ENCODE results near the gene QSOX1. TPM values are rescaled to one million over a fixed set of nuclear protein-coding genes. Genes with fewer than 3 reads are reported as not detected.

Gene QSOX1
- total RNA-seq, 1 experiment from 2014 or later: 192 TPM

- ATAC-seq: no peak
- H3K36me3 ChIP-seq (ENCODE audit: low read depth, low read length): peaks cover 30% of the 10 kb centered on the region
- no peak overlapping the region for H2AFZ ChIP-seq (ENCODE audit: low read length)
- peaks cover 93% of the 10 kb centered on the region for H3K79me2 ChIP-seq (ENCODE audit: low read length)
- TF ChIP-seq CTCF (conservative IDR thresholded peaks at IDR 0.05; ENCODE audit: low read depth, low read length): no peak
- TF ChIP-seq EZH2phosphoT487 (IDR thresholded peaks at IDR 0.05; ENCODE audit: borderline replicate concordance, low read length): no peak
- TF ChIP-seq EZH2 (IDR thresholded peaks at IDR 0.05; ENCODE audit: low read length, unreplicated experiment): no peak
- H3F3A ChIP-seq (ENCODE audit: low read length, unreplicated experiment): no peaks in the 10 kb centered on the region
- DNase-seq: no peak
- intact Hi-C loops (cut with micrococcal nuclease): loop anchor here (5.0 kb wide), 2 partner anchors 206 to 276 kb away; partner anchors contain the start of genes CEP350 and TOR1AIP1
- H4K20me1 ChIP-seq (ENCODE audit: low read length): peaks cover 76% of the 10 kb centered on the region
- H3K9me3 ChIP-seq (ENCODE audit: low read length): no peaks in the 10 kb centered on the region
- H3K4me1 ChIP-seq (ENCODE audit: insufficient read depth, low read length): peaks cover 44% of the 10 kb centered on the region
- H3K4me2 ChIP-seq (ENCODE audit: low read length): peak overlapping the region; percentile 87
- peak overlapping the region; percentile 99 for H3K27ac ChIP-seq (ENCODE audit: low read length)
- POLR2A ChIA-PET (ENCODE audit: unreplicated experiment): interaction anchor here (0.6 kb wide), 3 partner anchors 31 to 60 kb away, joined by 4 to 9 read pairs (median 5); no protein-coding TSS in a partner anchor
- peak overlapping the region; percentile 82 for H3K9ac ChIP-seq (ENCODE audit: low read length)
- no peaks in the 10 kb centered on the region for H3K9me2 ChIP-seq (replicated peaks; ENCODE audit: low read length)
- H3K27me3 ChIP-seq (ENCODE audit: low read length): no peaks in the 10 kb centered on the region
- CTCF ChIA-PET: no interaction called here
- H3K4me3 ChIP-seq (ENCODE audit: low read length): peak overlapping the region; percentile 99
- no TSS peak for BruUV-seq (replicated peaks)
Measured at GRCh38 chr1:180158149-180159147, 3.8 kb downstream of the QSOX1 start.

- Histone ChIP-seq H3K79me2 (ENCODE audit: low read length) (peaks cover 99% of the 10 kb centered on the region), H3K9me2 (replicated peaks; ENCODE audit: low read length) (no peaks in the 10 kb centered on the region), H3K9ac (ENCODE audit: low read length) (no peak overlapping the region), H2AFZ (ENCODE audit: low read length) (no peak overlapping the region), H3K27me3 (ENCODE audit: low read length) (no peaks in the 10 kb centered on the region), H3K4me2 (ENCODE audit: low read length) (no peak overlapping the region), H3K9me3 (ENCODE audit: low read length) (no peaks in the 10 kb centered on the region), H3K4me1 (ENCODE audit: insufficient read depth, low read length) (peaks cover 38% of the 10 kb centered on the region), H4K20me1 (ENCODE audit: low read length) (peaks cover 85% of the 10 kb centered on the region), H3F3A (ENCODE audit: low read length, unreplicated experiment) (no peaks in the 10 kb centered on the region), H3K36me3 (ENCODE audit: low read depth, low read length) (peaks cover 34% of the 10 kb centered on the region), H3K27ac (ENCODE audit: low read length) (no peak overlapping the region), H3K4me3 (ENCODE audit: low read length) (no peak overlapping the region)
- DNase-seq (no peak), ATAC-seq (no peak)
- intact Hi-C loops (cut with micrococcal nuclease): no loop called here
- CTCF ChIA-PET: no interaction called here
- POLR2A ChIA-PET (ENCODE audit: unreplicated experiment): no interaction called here
- BruUV-seq (replicated peaks): no TSS peak
- no peak for TF ChIP-seq CTCF (conservative IDR thresholded peaks at IDR 0.05; ENCODE audit: low read depth, low read length)
- no peak for TF ChIP-seq EZH2phosphoT487 (IDR thresholded peaks at IDR 0.05; ENCODE audit: borderline replicate concordance, low read length)
- no peak for TF ChIP-seq EZH2 (IDR thresholded peaks at IDR 0.05; ENCODE audit: low read length, unreplicated experiment)
Measured at GRCh38 chr1:180160357-180160756, 5.7 kb downstream of the QSOX1 start.

DNA sequence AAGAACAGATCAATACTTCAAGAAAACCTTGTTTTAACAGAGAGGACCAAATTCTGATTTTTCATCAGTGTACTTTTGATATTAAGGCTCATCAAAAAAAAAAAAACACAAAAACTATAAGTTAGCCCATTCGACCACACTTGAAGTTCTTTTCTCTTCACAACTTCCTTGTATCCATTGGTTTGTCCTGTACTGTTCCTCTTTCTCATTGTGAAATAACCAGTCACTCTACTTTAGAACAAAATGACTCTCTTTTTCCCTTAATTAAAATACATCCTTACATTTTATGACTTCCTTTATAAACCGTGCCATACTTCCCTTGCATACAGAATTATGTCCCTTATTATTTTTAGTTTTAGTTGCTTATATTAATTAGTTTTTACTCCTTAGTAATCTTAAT is 8.4 kb downstream of the QSOX1 start:
- DNase-seq (no peak), ATAC-seq (no peak)
- Histone ChIP-seq H3K9ac (ENCODE audit: low read length) (no peak overlapping the region), H3K9me2 (replicated peaks; ENCODE audit: low read length) (no peaks in the 10 kb centered on the region), H3K27ac (ENCODE audit: low read length) (no peak overlapping the region), H3K36me3 (ENCODE audit: low read depth, low read length) (peaks cover 36% of the 10 kb centered on the region), H3K4me1 (ENCODE audit: insufficient read depth, low read length) (peaks cover 41% of the 10 kb centered on the region), H3K79me2 (ENCODE audit: low read length) (peaks cover 89% of the 10 kb centered on the region), H3K27me3 (ENCODE audit: low read length) (no peaks in the 10 kb centered on the region), H3K9me3 (ENCODE audit: low read length) (no peaks in the 10 kb centered on the region), H3F3A (ENCODE audit: low read length, unreplicated experiment) (no peaks in the 10 kb centered on the region), H3K4me3 (ENCODE audit: low read length) (no peak overlapping the region), H3K4me2 (ENCODE audit: low read length) (no peak overlapping the region), H4K20me1 (ENCODE audit: low read length) (peaks cover 63% of the 10 kb centered on the region), H2AFZ (ENCODE audit: low read length) (no peak overlapping the region)
- no TSS peak for BruUV-seq (replicated peaks)
- ChIA-PET POLR2A (ENCODE audit: unreplicated experiment) (no interaction called here), CTCF (no interaction called here)
- TF ChIP-seq CTCF (conservative IDR thresholded peaks at IDR 0.05; ENCODE audit: low read depth, low read length) (no peak), EZH2 (IDR thresholded peaks at IDR 0.05; ENCODE audit: low read length, unreplicated experiment) (no peak), EZH2phosphoT487 (IDR thresholded peaks at IDR 0.05; ENCODE audit: borderline replicate concordance, low read length) (no peak)
- intact Hi-C loops (cut with micrococcal nuclease): no loop called here

Measured in PC-3 (cell line).